Fibroblast of lung (primary cell): ENCODE results near the gene CYBA. TPM values are rescaled to one million over a fixed set of nuclear protein-coding genes. Genes with fewer than 3 reads are reported as not detected.

Source experiments
- DNase-seq, 2 donors: peaks; one replicate each; pipeline versions ENCODE4 v3.0.0 to v3.0.0-alpha.2; 2010; ENCODE audit warnings: low read depth in 2 of 2
- H2AFZ ChIP-seq: 2 replicates; pipeline ENCODE4 v1.5.1; 2012; ENCODE audit warnings: low read length, control low read depth, inconsistent platforms
- H3K27ac ChIP-seq: 2 replicates; pipeline ENCODE4 v1.5.1; 2011; ENCODE audit warnings: low read length, control low read depth; ENCODE audit not compliant: insufficient read depth
- H3K27me3 ChIP-seq: 2 replicates; pipeline ENCODE4 v1.5.1; 2011; ENCODE audit warnings: mild to moderate bottlenecking, low read length; ENCODE audit not compliant: control insufficient read depth, insufficient read depth
- H3K36me3 ChIP-seq: 2 replicates; pipeline ENCODE4 v1.5.1; 2011; ENCODE audit warnings: low read length; ENCODE audit not compliant: control insufficient read depth, insufficient read depth
- H3K4me1 ChIP-seq: 2 replicates; pipeline ENCODE4 v1.5.1; 2011; ENCODE audit warnings: low read length; ENCODE audit not compliant: control insufficient read depth, insufficient read depth; ENCODE audit errors: extremely low read depth
- H3K4me2 ChIP-seq: 2 replicates; pipeline ENCODE4 v1.5.1; 2011; ENCODE audit warnings: low read length, control low read depth; ENCODE audit not compliant: insufficient read depth; ENCODE audit errors: extremely low read depth
- H3K4me3 ChIP-seq, 4 experiments: fragments of 200-600 bp in 1 of 4; sonication (generic) in 1 of 4; replicated peaks in 1 of 4; 2 replicates each; pipeline ENCODE4 v1.5.1; 2011 to 2016; ENCODE audit warnings: low read length in 4 of 4, low read depth in 3 of 4, mild to moderate bottlenecking in 3 of 4, control low read depth in 2 of 4, inconsistent platforms in 1 of 4, mixed read lengths in 1 of 4; ENCODE audit not compliant: insufficient read depth in 1 of 4; ENCODE audit errors: control extremely low read depth in 1 of 4
- H3K79me2 ChIP-seq: 2 replicates; pipeline ENCODE4 v1.5.1; 2012; ENCODE audit warnings: mild to moderate bottlenecking, low read length, inconsistent platforms; ENCODE audit not compliant: control insufficient read depth, insufficient read depth
- H3K9ac ChIP-seq: 2 replicates; pipeline ENCODE4 v1.5.1; 2011; ENCODE audit warnings: mild to moderate bottlenecking, low read length, control low read depth; ENCODE audit not compliant: insufficient read depth
- H3K9me3 ChIP-seq: 2 replicates; pipeline ENCODE4 v1.5.1; 2012; ENCODE audit warnings: low read depth, low read length; ENCODE audit not compliant: control insufficient read depth, insufficient read depth
- H4K20me1 ChIP-seq: 2 replicates; pipeline ENCODE4 v1.5.1; 2011; ENCODE audit warnings: low read length; ENCODE audit not compliant: control insufficient read depth, insufficient read depth; ENCODE audit errors: extremely low read depth
- CTCF ChIP-seq, 2 donors: IDR thresholded peaks in 1 of 2; conservative IDR thresholded peaks in 1 of 2; 1 replicate in 1 of 2; 2 replicates in 1 of 2; pipeline ENCODE4 v1.5.1; 2011 to 2012; ENCODE audit warnings: low read length in 2 of 2, control low read depth in 1 of 2, inconsistent platforms in 1 of 2, low read depth in 1 of 2, mild to moderate bottlenecking in 1 of 2
- EZH2 ChIP-seq: IDR thresholded peaks from 2 replicates; pipeline ENCODE4 v1.5.1; 2012; ENCODE audit warnings: low read length, control low read depth, mild to moderate bottlenecking; ENCODE audit errors: missing control alignments
- polyA plus RNA-seq, 2 donors: library from polyadenylated mRNA; depleted of rRNA in 1 of 2; stranded (reverse) in 1 of 2; unstranded in 1 of 2; fragments of >200 nt; gene quantifications; 2 replicates each; pipeline ENCODE4 v1.2.1, GENCODE V29; 2011 to 2012; ENCODE audit warnings: missing spikeins in 1 of 2
- total RNA-seq: library from RNA; depleted of rRNA; stranded (reverse); fragments of >200 nt; gene quantifications from 2 replicates; pipeline ENCODE4 v1.2.1, GENCODE V29; 2014

Gene CYBA
- total and polyA plus RNA-seq, 2 donors (not counting 1 experiment from before 2014, with no cell fraction given), result 74.7 to 124 TPM

GRCh38 chr16:88656291-88656980, 5.6 kb upstream of the CYBA start:
- Histone ChIP-seq H3K4me2 (no peak overlapping the region), H4K20me1 (no peaks in the 10 kb centered on the region), H3K4me3 (no peak overlapping the region), H2AFZ (no peak overlapping the region), H3K36me3 (peaks cover 41% of the 10 kb centered on the region), H3K9ac (no peak overlapping the region), H3K79me2 (peaks cover 21% of the 10 kb centered on the region), H3K27me3 (no peaks in the 10 kb centered on the region), H3K27ac (no peak overlapping the region), H3K9me3 (no peaks in the 10 kb centered on the region), H3K4me1 (peaks cover 2% of the 10 kb centered on the region)
- DNase-seq, result no peak
- TF ChIP-seq CTCF (conservative IDR thresholded peaks at IDR 0.05 in 1 of 2, IDR thresholded peaks at IDR 0.05 in 1 of 2; ENCODE audit: low read depth in 1 of 2, low read length in 2 of 2), result no peak
- no peak for TF ChIP-seq EZH2

- H3K4me1 ChIP-seq, result peaks cover 6% of the 10 kb centered on the region
- no peaks in the 10 kb centered on the region for H3K9me3 ChIP-seq
- H4K20me1 ChIP-seq, result no peaks in the 10 kb centered on the region
- no peak for DNase-seq
- H3K79me2 ChIP-seq, result peaks cover 15% of the 10 kb centered on the region
- no peak overlapping the region for H3K27ac ChIP-seq
- H2AFZ ChIP-seq, result no peak overlapping the region
- H3K27me3 ChIP-seq, result no peaks in the 10 kb centered on the region
- TF ChIP-seq CTCF (conservative IDR thresholded peaks at IDR 0.05 in 1 of 2, IDR thresholded peaks at IDR 0.05 in 1 of 2; ENCODE audit: low read depth in 1 of 2, low read length in 2 of 2) (no peak), EZH2 (no peak)
- peaks cover 41% of the 10 kb centered on the region for H3K36me3 ChIP-seq
- no peak overlapping the region for H3K9ac ChIP-seq
- no peak overlapping the region for H3K4me2 ChIP-seq
- no peak overlapping the region for H3K4me3 ChIP-seq
Measured at GRCh38 chr16:88655733-88656281, 5.0 kb upstream of the CYBA start.

GRCh38 chr16:88655053-88655732, 4.3 kb upstream of the CYBA start:
- peaks cover 8% of the 10 kb centered on the region for H3K4me1 ChIP-seq
- H3K4me3 ChIP-seq, result no peak overlapping the region
- H4K20me1 ChIP-seq, result no peaks in the 10 kb centered on the region
- DNase-seq, result no peak
- peaks cover 14% of the 10 kb centered on the region for H3K79me2 ChIP-seq
- H3K9ac ChIP-seq, result no peak overlapping the region
- no peak overlapping the region for H3K27ac ChIP-seq
- TF ChIP-seq EZH2, result no peak
- no peaks in the 10 kb centered on the region for H3K9me3 ChIP-seq
- peaks cover 41% of the 10 kb centered on the region for H3K36me3 ChIP-seq
- H2AFZ ChIP-seq, result no peak overlapping the region
- no peak overlapping the region for H3K4me2 ChIP-seq
- no peaks in the 10 kb centered on the region for H3K27me3 ChIP-seq
